ENCODE results near the gene ING3.

ING3 gene

GRCh38 chr7:120931243-120931642 lies 19.3 kb upstream of the ING3 start:
- no peak for DNase-seq (ENCODE audit: low read depth, low spot score)
- no peak for TF ChIP-seq CTCF (IDR thresholded peaks at IDR 0.05; ENCODE audit: insufficient read depth, low read length, missing control alignments)
- POLR2A ChIA-PET, result no interaction called here
- H3K4me3 ChIP-seq (ENCODE audit: low read depth, low read length), result no peak overlapping the region
- CTCF ChIA-PET, result interaction anchor here (2.2 kb wide), 1 partner anchor 125 kb away, joined by 9 read pairs; no protein-coding TSS in a partner anchor

GRCh38 chr7:120933475-120933874 lies 17.1 kb upstream of the ING3 start:
- DNase-seq (ENCODE audit: low read depth, low spot score), result no peak
- TF ChIP-seq CTCF (IDR thresholded peaks at IDR 0.05; ENCODE audit: insufficient read depth, low read length, missing control alignments), result no peak
- no peak overlapping the region for H3K4me3 ChIP-seq (ENCODE audit: low read depth, low read length)
- POLR2A ChIA-PET, result no interaction called here
- CTCF ChIA-PET, result no interaction called here

- DNase-seq (ENCODE audit: low read depth, low spot score), result no peak
- ChIA-PET POLR2A (no interaction called here), CTCF (no interaction called here)
- no peak overlapping the region for H3K4me3 ChIP-seq (ENCODE audit: low read depth, low read length)
- TF ChIP-seq CTCF (IDR thresholded peaks at IDR 0.05; ENCODE audit: insufficient read depth, low read length, missing control alignments), result no peak
These were observed 11.2 kb upstream of the ING3 start for GRCh38 chr7:120939345-120939744.

GRCh38 chr7:120941064-120941463 lies 9.5 kb upstream of the ING3 start:
- TF ChIP-seq CTCF (IDR thresholded peaks at IDR 0.05; ENCODE audit: insufficient read depth, low read length, missing control alignments), result no peak
- POLR2A ChIA-PET, result no interaction called here
- no peak for DNase-seq (ENCODE audit: low read depth, low spot score)
- no peak overlapping the region for H3K4me3 ChIP-seq (ENCODE audit: low read depth, low read length)
- CTCF ChIA-PET, result interaction anchor here (0.8 to 2.3 kb wide), 4 partner anchors 28 to 149 kb away, joined by 3 to 14 read pairs (median 4); no protein-coding TSS in a partner anchor

GRCh38 chr7:120941856-120942255 lies 8.7 kb upstream of the ING3 start:
- ChIA-PET POLR2A (no interaction called here), CTCF (interaction anchor here (1.0 to 2.5 kb wide), 3 partner anchors 133 to 150 kb away, joined by 3 to 21 read pairs (median 14); no protein-coding TSS in a partner anchor)
- no peak for TF ChIP-seq CTCF (IDR thresholded peaks at IDR 0.05; ENCODE audit: insufficient read depth, low read length, missing control alignments)
- DNase-seq (ENCODE audit: low read depth, low spot score), result no peak
- no peak overlapping the region for H3K4me3 ChIP-seq (ENCODE audit: low read depth, low read length)

- H3K4me3 ChIP-seq (ENCODE audit: low read depth, low read length), result no peak overlapping the region
- no peak for TF ChIP-seq CTCF (IDR thresholded peaks at IDR 0.05; ENCODE audit: insufficient read depth, low read length, missing control alignments)
- POLR2A ChIA-PET, result no interaction called here
- CTCF ChIA-PET, result interaction anchor here (1.0 to 2.5 kb wide), 2 partner anchors 136 to 151 kb away, joined by 4 to 21 read pairs; no protein-coding TSS in a partner anchor
- DNase-seq (ENCODE audit: low read depth, low spot score), result no peak
These were observed 7.7 kb upstream of the ING3 start for GRCh38 chr7:120942861-120943260.
